Progenitor cell of endocrine pancreas (in vitro differentiated cells): Measurements from ENCODE around the gene NEB. TPM values are rescaled to one million over a fixed set of nuclear protein-coding genes. Genes with fewer than 3 reads are reported as not detected.
"Not testable (repeated sequence)": the region's sequence is repeated elsewhere in the genome, so short reads cannot be mapped to it uniquely, and the experiment has no call there.

ENCODE experiments used
- DNase-seq: peaks from one replicate; pipeline ENCODE4 v3.0.0; 2021; ENCODE audit warnings: low spot score; ENCODE audit not compliant: unreplicated experiment
- H3K27ac Mint-ChIP-seq: 2 replicates; pipeline ENCODE4 v1.8.0; 2021; ENCODE audit warnings: mild to moderate bottlenecking, moderate library complexity, mixed read lengths
- H3K27me3 Mint-ChIP-seq: 2 replicates; pipeline ENCODE4 v1.8.0; 2021; ENCODE audit warnings: mixed read lengths
- H3K36me3 Mint-ChIP-seq: 2 replicates; pipeline ENCODE4 v1.8.0; 2022; ENCODE audit warnings: mixed read lengths; ENCODE audit not compliant: insufficient read depth
- H3K4me1 Mint-ChIP-seq: 2 replicates; pipeline ENCODE4 v1.8.0; 2021; ENCODE audit warnings: low read depth, mixed read lengths
- H3K4me3 Mint-ChIP-seq: 2 replicates; pipeline ENCODE4 v1.8.0; 2021; ENCODE audit warnings: low read depth, mild to moderate bottlenecking, moderate library complexity, mixed read lengths
- H3K9me3 Mint-ChIP-seq: 2 replicates; pipeline ENCODE4 v1.8.0; 2021; ENCODE audit warnings: low read depth, mixed read lengths
- CTCF ChIP-seq: fragments of 200-600 bp; sonication (generic); IDR thresholded peaks from one replicate; pipeline ENCODE4 v1.5.0; 2021; ENCODE audit warnings: antibody characterized with exemption, mild to moderate bottlenecking; ENCODE audit not compliant: unreplicated experiment
- total RNA-seq: library from RNA; stranded (reverse); gene quantifications from 2 replicates; pipeline ENCODE4 v1.2.1, GENCODE V29; 2021

NEB gene
- total RNA-seq, 1 donor from 2014 or later = 1.5 TPM

GRCh38 chr2:151713291-151713903 lies 20.9 kb downstream of the NEB start:
- H3K9me3 Mint-ChIP-seq = peaks cover 2% of the 10 kb centered on the region
- no peak overlapping the region for H3K27ac Mint-ChIP-seq
- H3K4me3 Mint-ChIP-seq = no peak overlapping the region
- H3K36me3 Mint-ChIP-seq = no peaks in the 10 kb centered on the region
- no peak for TF ChIP-seq CTCF
- H3K27me3 Mint-ChIP-seq = no peaks in the 10 kb centered on the region
- H3K4me1 Mint-ChIP-seq = no peaks in the 10 kb centered on the region
- DNase-seq = no peak

GRCh38 chr2:151711025-151711424 lies 23.3 kb downstream of the NEB start:
- Mint-ChIP-seq H3K9me3 (no peaks in the 10 kb centered on the region), H3K36me3 (no peaks in the 10 kb centered on the region), H3K4me3 (no peak overlapping the region), H3K4me1 (no peaks in the 10 kb centered on the region), H3K27ac (no peak overlapping the region), H3K27me3 (no peaks in the 10 kb centered on the region)
- DNase-seq = no peak
- TF ChIP-seq CTCF = no peak

GRCh38 chr2:151708788-151709187 lies 25.5 kb downstream of the NEB start:
- DNase-seq = no peak
- H3K4me3 Mint-ChIP-seq = no peak overlapping the region
- H3K27ac Mint-ChIP-seq = no peak overlapping the region
- no peaks in the 10 kb centered on the region for H3K27me3 Mint-ChIP-seq
- peaks cover 3% of the 10 kb centered on the region for H3K9me3 Mint-ChIP-seq
- H3K36me3 Mint-ChIP-seq = peaks cover 2% of the 10 kb centered on the region
- no peaks in the 10 kb centered on the region for H3K4me1 Mint-ChIP-seq
- TF ChIP-seq CTCF = no peak

GRCh38 chr2:151707857-151708256 lies 26.4 kb downstream of the NEB start:
- Mint-ChIP-seq H3K4me3 (no peak overlapping the region), H3K27ac (no peak overlapping the region), H3K27me3 (no peaks in the 10 kb centered on the region), H3K4me1 (no peaks in the 10 kb centered on the region), H3K36me3 (peaks cover 2% of the 10 kb centered on the region), H3K9me3 (peaks cover 3% of the 10 kb centered on the region)
- no peak for TF ChIP-seq CTCF
- no peak for DNase-seq

GRCh38 chr2:151704480-151704961 lies 29.8 kb downstream of the NEB start:
- H3K36me3 Mint-ChIP-seq, H3K27me3 Mint-ChIP-seq, DNase-seq, H3K4me3 Mint-ChIP-seq, H3K4me1 Mint-ChIP-seq, H3K9me3 Mint-ChIP-seq, H3K27ac Mint-ChIP-seq: not testable (repeated sequence)

DNA sequence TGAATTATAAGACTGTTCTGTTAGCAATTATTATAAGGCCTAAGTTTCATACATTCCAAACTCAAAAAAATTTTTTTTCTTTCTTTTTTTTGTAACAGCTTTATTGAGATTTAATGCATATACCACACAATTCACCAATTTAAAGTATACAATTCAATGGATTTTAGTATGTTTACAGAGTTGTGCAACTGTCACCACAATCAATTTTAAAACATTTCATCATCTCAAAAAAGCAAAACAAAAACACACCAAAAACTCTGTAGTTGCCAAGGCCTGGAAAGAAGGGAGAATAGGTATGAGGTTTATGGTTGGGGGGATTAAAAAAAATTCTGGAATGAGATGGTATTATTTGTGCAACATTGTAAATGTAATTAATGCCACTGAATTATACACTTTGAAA lies 36.1 kb downstream of the NEB start:
- not testable (repeated sequence) for H3K27me3 Mint-ChIP-seq, H3K4me3 Mint-ChIP-seq

More for the DNA sequence above, 36.1 kb downstream of the NEB start:
- not testable (repeated sequence) for H3K36me3 Mint-ChIP-seq, H3K4me1 Mint-ChIP-seq, H3K9me3 Mint-ChIP-seq, DNase-seq, H3K27ac Mint-ChIP-seq
